RPMI8226 (cell line): Measurements from ENCODE around the gene FTO.
"Not testable (repeated sequence)": the region's sequence is repeated elsewhere in the genome, so short reads cannot be mapped to it uniquely, and the experiment has no call there.

Experiments
- DNase-seq: peaks from one replicate; pipeline ENCODE4 v3.0.0-alpha.2; 2015

Gene FTO

GRCh38 chr16:53836142-53836541 lies 132.2 kb downstream of the FTO start:
- DNase-seq = no peak

DNA sequence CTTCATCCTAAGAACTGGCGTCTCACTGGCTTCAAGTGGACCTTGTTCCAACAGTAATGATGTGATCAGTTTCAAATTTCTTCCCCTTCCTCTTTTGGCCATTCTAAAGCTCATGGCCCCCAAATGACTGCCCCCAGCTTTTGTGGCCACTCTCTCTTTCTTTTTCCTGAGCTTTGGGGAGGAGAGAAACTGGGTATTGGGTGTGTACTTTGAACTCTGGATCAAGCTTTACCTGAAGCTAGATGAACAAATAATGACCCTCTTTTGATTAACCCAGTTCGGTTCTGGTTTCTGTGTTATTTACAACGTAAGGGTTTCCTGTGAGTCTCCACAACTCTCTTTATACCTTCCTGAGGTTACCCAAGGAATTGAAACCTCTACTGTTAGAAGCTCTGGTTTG lies 132.7 kb downstream of the FTO start:
- no peak for DNase-seq

DNA sequence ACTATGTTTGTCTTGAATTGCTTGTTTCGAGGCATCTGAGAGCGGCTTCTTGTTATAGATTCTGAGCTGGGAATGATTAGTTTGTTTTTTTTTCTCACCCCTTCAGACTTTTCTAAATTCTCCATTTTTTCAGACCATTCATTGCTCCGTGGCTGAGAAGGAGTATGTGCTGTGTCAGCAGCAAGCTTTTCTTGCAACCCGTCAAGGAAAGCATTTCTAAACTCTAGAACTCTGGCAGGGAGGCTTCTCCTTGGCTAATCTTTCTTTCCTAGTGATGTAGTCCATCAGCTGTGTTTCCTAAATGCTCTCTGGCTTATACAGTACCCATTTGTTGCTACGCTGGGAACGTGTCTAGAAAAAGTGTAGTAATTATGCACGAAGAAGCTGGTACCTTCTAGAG lies 133.5 kb downstream of the FTO start:
- DNase-seq = no peak

GRCh38 chr16:53839150-53839549 lies 135.2 kb downstream of the FTO start:
- DNase-seq = no peak

GRCh38 chr16:53840456-53840855 lies 136.5 kb downstream of the FTO start:
- no peak for DNase-seq

DNA sequence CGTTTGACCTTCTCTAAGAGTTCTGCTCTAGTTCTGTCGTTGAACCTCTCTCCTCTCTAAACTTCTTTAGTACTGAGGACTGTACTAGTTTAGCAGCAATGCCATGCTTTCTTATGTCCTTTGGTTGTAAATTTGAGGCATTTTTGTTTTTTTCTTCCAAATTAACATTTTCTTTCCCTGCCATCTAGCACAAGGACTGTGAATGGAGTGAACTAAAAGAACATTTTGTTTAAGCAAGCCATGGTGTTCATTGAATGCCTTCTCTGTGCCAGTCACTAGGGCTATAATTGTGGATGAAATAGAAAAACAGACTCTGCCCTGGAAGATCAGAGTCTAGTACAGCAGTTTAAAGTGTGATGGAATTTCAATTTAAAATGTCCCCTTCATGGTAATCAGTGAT lies 137.9 kb downstream of the FTO start:
- no peak for DNase-seq

DNA sequence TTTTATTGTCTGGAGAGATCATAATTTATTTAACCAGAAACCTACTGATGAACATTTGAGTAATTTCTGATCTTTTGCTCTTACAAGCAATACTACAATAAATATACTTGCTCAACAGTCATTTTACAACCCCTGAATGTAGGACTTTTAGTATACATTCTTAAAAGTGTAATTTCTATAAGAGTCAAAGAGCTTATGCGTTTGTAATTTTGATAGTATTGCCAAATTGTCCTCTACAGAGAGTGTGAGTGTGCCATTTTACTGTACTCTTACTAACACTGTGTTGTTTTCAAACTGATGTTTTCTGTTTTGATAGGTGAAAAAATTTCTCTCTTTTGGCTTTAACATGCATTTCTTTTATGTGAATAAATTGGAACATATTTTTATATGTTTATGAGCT lies 139.1 kb downstream of the FTO start:
- no peak for DNase-seq

DNA sequence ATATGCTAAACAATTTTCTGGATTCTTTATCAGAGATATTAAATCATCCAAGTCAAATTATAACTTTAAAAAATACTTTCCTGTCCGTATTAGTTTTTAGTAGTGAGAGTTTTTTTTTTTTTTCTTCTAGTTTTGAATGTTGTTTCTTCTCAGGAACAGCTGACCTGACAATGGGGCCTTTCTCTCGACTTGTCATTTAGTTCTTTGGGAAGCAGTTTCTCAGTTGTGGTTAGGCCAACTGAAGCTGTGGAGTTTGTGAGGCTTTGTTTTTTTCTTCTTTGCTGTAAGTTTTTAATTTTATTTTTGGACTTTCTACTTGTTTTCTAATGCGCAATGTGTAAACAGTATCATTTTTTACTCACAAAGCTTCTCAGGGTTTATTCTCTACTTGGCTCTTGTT lies 140.8 kb downstream of the FTO start:
- no peak for DNase-seq

GRCh38 chr16:53846549-53846948 lies 142.6 kb downstream of the FTO start:
- DNase-seq = not testable (repeated sequence)

DNA sequence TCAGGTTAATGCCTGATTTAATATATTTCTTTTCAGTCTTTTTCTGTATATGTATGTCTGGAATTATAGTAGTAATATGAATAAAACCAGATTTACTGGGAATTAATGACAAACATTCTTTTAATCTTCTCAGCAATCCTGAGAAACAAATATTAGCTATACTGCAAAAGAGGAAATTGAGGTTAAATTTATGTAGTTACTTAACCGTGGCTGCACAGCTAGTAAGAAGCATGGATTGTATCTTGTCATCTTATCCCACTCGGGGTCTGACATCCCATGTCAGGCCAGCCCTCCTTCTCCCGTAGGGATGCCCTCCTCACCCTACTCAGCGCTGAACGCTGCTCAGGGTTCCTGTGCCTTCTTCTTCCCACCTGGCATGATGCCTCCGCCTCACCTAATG lies 143.0 kb downstream of the FTO start:
- DNase-seq = no peak

GRCh38 chr16:53848277-53848942 lies 144.5 kb downstream of the FTO start:
- no peak for DNase-seq

- no peak for DNase-seq
Observed at GRCh38 chr16:53848950-53849349, 145.0 kb downstream of the FTO start.

DNA sequence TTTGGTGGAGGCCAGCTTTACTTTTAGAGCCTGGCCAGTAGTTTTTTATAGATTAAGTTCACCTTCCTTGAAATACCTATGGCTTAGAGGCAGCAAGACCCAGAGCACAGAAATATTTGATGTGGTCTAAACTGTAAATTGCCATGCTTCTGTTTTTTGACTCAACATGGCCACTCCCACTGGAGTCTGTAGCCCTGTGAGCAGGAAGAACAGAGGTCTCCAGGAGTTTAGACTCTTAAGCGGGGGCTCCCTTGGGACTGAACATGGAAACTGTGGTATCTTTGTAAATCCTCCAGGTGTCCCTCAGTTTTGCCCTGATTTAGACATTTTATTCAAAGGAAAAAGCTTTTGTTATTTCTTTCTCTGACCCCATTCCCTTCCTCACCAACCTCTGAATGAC lies 145.6 kb downstream of the FTO start:
- no peak for DNase-seq

DNA sequence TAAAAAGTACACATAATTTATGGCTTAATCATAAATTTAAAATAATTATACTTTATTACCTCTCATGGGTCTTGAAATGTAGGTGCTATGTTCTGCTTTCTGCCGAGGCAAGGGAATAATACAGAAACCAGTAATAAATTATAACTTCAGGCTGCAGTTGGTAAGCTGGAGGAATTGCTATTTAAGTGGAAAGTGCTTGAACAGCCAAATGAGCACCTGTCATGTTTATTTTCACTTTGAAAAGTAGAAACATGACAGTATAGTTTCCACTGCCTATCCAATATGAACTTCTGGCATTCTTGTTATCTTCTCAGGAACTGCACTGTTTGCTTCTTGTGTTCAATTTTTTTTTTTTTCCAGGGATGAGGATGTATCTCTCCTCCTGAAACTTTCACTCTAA lies 146.0 kb downstream of the FTO start:
- no peak for DNase-seq

DNA sequence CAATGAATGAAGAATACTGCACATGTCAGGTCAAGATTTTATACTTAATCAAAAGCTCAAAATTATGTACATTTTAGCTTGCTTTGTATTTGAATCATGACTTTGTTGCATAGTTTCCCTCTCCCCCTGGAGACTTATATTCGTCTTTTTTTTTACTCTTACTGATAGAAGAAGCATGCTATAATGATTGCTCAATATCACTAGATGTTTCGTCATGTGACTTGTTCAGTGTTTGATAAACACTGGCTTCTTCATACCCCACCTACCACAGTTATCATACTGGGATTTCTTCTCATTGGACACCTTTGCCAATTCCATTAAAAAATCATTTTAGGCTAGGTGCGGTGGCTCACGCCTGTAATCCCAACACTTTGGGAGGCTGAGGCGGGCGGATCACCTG lies 148.7 kb downstream of the FTO start:
- no peak for DNase-seq

DNA sequence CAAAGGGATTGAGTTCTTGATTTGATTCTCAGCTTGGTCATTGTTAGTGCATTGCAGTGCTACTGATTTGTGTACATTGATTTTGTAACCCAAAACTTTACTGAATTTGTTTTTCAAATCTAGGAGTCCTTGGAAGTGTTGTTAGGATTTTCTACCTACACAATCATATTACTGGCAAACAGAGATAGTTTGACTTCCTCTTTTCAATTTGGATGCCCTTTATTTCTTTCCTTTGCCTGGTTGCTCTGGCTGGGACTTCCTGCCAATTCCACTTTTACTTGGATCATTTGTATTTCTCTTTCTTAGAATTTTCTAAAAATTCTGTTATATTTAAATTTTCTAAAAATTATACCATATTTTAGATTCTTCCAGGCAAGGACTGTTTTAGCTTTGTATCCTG lies 151.1 kb downstream of the FTO start:
- DNase-seq = no peak

DNA sequence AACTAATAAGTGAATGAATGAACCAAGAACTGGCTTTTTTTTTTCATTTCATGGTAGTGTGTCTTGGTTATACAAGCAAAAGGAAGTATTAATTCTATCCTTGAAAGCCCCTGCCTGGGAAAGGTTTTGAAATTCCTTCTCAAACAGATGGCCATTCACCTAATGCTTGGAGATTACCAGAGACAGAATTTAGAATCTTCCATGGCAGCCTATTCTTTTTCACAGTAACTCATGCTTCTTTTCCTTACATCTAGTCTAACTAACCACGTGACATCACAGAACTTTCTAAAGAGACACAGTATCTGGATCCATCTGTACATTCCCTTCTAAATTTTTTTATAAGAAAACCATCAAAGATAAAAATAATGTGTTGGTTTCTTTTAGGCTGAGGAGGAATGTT lies 151.6 kb downstream of the FTO start:
- DNase-seq = no peak

DNA sequence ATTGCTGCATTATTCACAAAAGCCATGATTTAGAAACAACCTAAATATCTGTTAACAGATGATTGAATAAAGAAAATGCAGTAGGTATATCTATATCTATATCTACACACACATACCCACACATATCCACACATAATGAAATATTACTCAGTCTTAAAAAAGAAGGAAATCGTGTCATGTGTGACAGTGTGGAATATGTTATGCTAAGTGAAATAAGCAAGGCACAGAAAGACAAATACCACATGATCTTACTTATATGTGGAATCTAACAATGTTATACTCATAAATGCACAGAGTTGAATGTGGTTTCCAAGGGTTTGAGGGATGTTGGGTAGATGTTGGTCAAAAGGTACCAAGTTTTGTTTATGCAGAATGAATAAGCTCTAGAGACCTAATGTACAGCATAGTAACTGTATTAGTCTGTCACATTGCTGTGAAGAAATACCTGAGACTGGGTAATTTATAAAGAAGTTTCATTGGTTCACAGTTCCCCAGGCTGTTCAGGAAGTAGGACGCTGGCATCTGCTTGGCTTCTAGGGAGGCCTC lies 156.1 kb downstream of the FTO start:
- no peak for DNase-seq

DNA sequence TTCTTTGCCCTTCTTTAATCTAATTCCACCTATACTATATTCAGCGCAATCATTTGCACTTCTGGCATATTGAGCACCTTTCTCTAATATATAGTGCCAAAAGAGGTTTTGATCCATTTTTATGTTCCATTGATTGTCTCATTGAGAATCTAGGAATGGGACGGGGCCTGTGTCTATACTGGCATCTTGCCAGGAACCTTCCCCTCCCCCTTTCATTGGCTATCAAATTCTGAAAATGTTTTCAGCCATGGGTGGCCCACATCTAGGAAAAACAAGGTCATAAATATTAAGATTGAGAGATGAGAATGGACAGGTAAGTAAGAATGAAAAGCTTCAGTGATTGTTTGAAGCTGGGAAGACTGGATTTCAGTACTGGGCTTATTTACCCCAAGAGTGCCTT lies 159.9 kb downstream of the FTO start:
- DNase-seq = no peak

- DNase-seq = no peak
Observed at GRCh38 chr16:53864819-53865493, 161.0 kb downstream of the FTO start.

- no peak for DNase-seq
Observed at GRCh38 chr16:53865494-53865863, 161.5 kb downstream of the FTO start.

GRCh38 chr16:53866520-53866919 lies 162.6 kb downstream of the FTO start:
- DNase-seq = no peak

DNA sequence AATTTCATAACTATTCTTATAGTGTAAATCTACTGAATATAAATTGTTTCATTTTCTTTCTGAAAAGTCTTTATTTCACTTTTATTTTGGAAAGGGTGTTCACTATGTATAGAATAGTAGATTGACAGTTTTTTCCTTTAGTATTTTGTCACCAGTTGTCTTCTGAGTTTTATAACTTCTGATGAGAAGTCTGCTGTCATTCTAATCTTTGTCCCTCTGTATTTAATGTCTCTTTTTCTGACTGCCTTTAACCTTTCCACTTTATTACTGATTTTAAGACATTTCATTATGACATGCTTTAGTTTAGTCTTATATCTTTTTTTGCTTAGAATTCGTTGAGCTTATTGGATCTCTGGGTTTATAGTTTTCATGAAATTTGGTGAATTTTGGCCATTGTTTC lies 166.9 kb downstream of the FTO start:
- DNase-seq = no peak

GRCh38 chr16:53872248-53873221 lies 168.6 kb downstream of the FTO start:
- DNase-seq = no peak
